Central memory CD8-positive, alpha-beta T cell (primary cell): ENCODE measurements around the gene LENG9.
"Not testable (repeated sequence)": the region's sequence is repeated elsewhere in the genome, so short reads cannot be mapped to it uniquely, and the experiment has no call there.

Experiments used
- ATAC-seq: fragments of 150-1000 bp; cut with Tn5 transposase; replicated peaks from 2 replicates; pipeline ENCODE4 v1.10.0; 2022; ENCODE audit warnings: mild to moderate bottlenecking, moderate FRiP score, moderate number of reproducible peaks; ENCODE audit not compliant: poor library complexity, severe bottlenecking; ENCODE audit errors: extremely low read depth
- DNase-seq, 2 donors: peaks; one replicate each; pipeline ENCODE4 v3.0.0; 2021; ENCODE audit warnings: low spot score in 2 of 2
- H3K27ac Mint-ChIP-seq: one replicate; pipeline ENCODE4 v1.8.0; 2022; ENCODE audit warnings: low read depth, mild to moderate bottlenecking, moderate library complexity, mixed read lengths
- H3K27me3 Mint-ChIP-seq: one replicate; pipeline ENCODE4 v1.8.0; 2022; ENCODE audit warnings: mixed read lengths
- H3K36me3 Mint-ChIP-seq: one replicate; pipeline ENCODE4 v1.8.0; 2022; ENCODE audit warnings: mild to moderate bottlenecking, moderate library complexity, mixed read lengths; ENCODE audit not compliant: insufficient read depth
- H3K4me1 Mint-ChIP-seq: one replicate; pipeline ENCODE4 v1.8.0; 2022; ENCODE audit warnings: mixed read lengths
- H3K4me3 Mint-ChIP-seq: one replicate; pipeline ENCODE4 v1.8.0; 2022; ENCODE audit warnings: mild to moderate bottlenecking, moderate library complexity, mixed read lengths
- H3K9me3 Mint-ChIP-seq: one replicate; pipeline ENCODE4 v1.8.0; 2022; ENCODE audit warnings: mixed read lengths

The LENG9 gene

GRCh38 chr19:54473071-54473891, 9.7 kb upstream of the LENG9 start, which contains the start of gene CDC42EP5:
CDC42EP5 (minus strand) TSS chr19:54473296; CDS start chr19:54465547, 7,749 bp downstream.
- DNase-seq = no peak
- peaks cover 69% of the 10 kb centered on the region for H3K27me3 Mint-ChIP-seq
- H3K36me3 Mint-ChIP-seq = no peaks in the 10 kb centered on the region
- H3K9me3 Mint-ChIP-seq = no peaks in the 10 kb centered on the region
- no peak within 1 kb of the TSS for H3K4me3 Mint-ChIP-seq
- no peak within 1 kb of the TSS for H3K27ac Mint-ChIP-seq
- ATAC-seq = no peak
- H3K4me1 Mint-ChIP-seq = peaks cover 11% of the 10 kb centered on the region

DNA sequence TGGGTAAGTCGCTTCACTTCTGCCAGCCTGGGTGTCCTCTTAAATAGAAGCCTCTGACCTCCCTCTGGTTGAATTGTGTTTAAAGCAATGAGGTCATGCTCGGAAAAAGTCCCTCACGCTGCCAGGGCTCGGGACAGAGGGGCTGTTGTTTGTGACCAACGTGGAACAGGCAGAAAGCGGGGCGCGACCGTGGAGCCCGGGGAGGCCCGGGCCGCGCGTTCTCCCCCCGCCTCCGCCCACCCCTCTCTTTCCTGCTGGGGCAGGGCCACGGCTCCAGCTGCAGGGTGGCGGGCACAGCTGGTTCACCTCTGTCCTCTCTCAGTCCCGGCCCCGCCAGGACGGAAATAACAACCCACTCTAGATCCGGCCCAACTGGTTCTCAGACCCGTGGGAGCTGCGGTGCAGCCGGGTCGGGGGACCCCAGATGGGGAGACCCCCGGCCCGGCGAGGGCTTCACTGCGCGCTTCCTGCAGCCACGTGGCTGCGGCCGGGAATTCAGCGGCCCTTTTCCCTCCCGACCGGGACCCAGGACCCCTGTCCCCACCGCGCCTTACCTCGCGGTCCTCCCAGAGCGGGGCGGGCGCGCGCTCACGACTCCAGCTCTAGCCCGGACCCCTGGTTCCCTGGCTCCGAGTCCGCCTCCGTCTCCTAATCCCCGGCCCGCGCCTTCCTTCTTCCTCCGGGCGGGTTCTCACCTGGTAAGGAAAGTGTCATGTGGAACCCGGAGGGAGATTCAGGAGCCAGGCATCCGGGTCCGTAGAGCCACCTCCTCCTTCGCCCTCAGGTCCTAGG, 7.6 kb upstream of the LENG9 start:
- DNase-seq (no peak), ATAC-seq (no peak)
- Mint-ChIP-seq H3K4me1 (peaks cover 11% of the 10 kb centered on the region), H3K4me3 (peak overlapping the region; percentile 20), H3K27me3 (peaks cover 53% of the 10 kb centered on the region), H3K27ac (no peak overlapping the region), H3K9me3 (no peaks in the 10 kb centered on the region), H3K36me3 (peaks cover 2% of the 10 kb centered on the region)

- Mint-ChIP-seq H3K4me1 (peaks cover 14% of the 10 kb centered on the region), H3K27me3 (peaks cover 52% of the 10 kb centered on the region), H3K9me3 (no peaks in the 10 kb centered on the region), H3K4me3 (no peak overlapping the region), H3K27ac (no peak overlapping the region), H3K36me3 (peaks cover 2% of the 10 kb centered on the region)
- DNase-seq = no peak
- no peak for ATAC-seq
Observed at GRCh38 chr19:54470276-54470887, 6.8 kb upstream of the LENG9 start.

DNA sequence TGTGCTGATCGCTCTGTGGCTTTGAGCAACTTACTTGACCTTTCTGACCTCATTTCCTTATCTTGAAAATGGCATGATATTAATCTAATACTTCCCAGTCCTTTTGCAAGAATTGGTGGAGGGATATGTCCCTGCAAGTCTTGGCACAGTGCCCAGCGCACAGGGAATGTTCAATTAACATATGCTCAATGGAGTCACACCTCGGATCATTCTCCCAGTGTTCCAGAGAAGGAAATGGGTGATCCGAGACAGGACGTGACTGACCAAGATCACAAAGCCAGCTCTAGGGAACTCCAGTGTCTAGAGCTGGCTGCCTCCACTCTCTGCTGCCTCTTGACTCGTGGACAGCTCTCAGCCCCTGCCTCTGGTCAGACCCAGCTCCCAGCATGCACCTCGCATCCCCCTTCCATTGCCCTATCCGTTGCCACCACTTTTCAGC, 5.9 kb upstream of the LENG9 start:
- Mint-ChIP-seq H3K9me3 (no peaks in the 10 kb centered on the region), H3K36me3 (peaks cover 2% of the 10 kb centered on the region), H3K4me1 (peaks cover 18% of the 10 kb centered on the region), H3K27me3 (peaks cover 52% of the 10 kb centered on the region), H3K4me3 (no peak overlapping the region), H3K27ac (no peak overlapping the region)
- ATAC-seq (no peak), DNase-seq (no peak)

DNA sequence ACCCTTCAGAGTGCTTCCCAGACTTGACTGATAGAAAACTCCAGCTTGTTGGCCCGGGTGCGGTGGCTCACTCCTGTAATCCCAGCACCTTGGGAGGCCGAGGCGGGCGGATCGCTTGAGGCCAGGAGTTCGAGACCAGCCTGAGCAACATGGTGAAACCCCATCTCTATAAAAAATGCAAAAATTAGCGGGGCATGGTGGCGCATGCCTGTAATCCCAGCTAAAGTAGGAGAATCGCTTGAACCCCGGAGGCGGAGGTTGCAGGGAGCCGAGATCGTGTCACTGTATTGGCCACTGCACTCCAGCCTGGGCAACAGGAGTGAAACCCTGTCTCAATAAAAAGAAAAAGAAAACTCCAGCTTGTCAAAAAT, 2.5 kb upstream of the LENG9 start:
- ATAC-seq, H3K27ac Mint-ChIP-seq, H3K9me3 Mint-ChIP-seq, DNase-seq: not testable (repeated sequence)
- peaks cover 27% of the 10 kb centered on the region for H3K36me3 Mint-ChIP-seq
- H3K4me3 Mint-ChIP-seq = peak overlapping the region; percentile 69
- peaks cover 29% of the 10 kb centered on the region for H3K27me3 Mint-ChIP-seq
- peaks cover 37% of the 10 kb centered on the region for H3K4me1 Mint-ChIP-seq

GRCh38 chr19:54465426-54466109, 2.0 kb upstream of the LENG9 start:
- ATAC-seq = no peak
- peak overlapping the region; percentile 69 for H3K4me3 Mint-ChIP-seq
- DNase-seq = no peak
- no peaks in the 10 kb centered on the region for H3K9me3 Mint-ChIP-seq
- no peak overlapping the region for H3K27ac Mint-ChIP-seq
- peaks cover 34% of the 10 kb centered on the region for H3K4me1 Mint-ChIP-seq
- peaks cover 24% of the 10 kb centered on the region for H3K27me3 Mint-ChIP-seq
- peaks cover 33% of the 10 kb centered on the region for H3K36me3 Mint-ChIP-seq

GRCh38 chr19:54464630-54465425, 1.2 kb upstream of the LENG9 start:
- peak in 1 of 2 donors; percentile 49 for DNase-seq

GRCh38 chr19:54464044-54464629, 559 bp upstream of the LENG9 start:
- Mint-ChIP-seq H3K27ac (peak overlapping the region; percentile 88), H3K4me3 (peak overlapping the region; percentile 86), H3K36me3 (peaks cover 43% of the 10 kb centered on the region), H3K4me1 (peaks cover 36% of the 10 kb centered on the region), H3K9me3 (no peaks in the 10 kb centered on the region), H3K27me3 (peaks cover 10% of the 10 kb centered on the region)
- DNase-seq (peak; percentile 71 to 76), ATAC-seq (peak; percentile 54)

More at GRCh38 chr19:54464630-54465425, 1.2 kb upstream of the LENG9 start:
- H3K27me3 Mint-ChIP-seq = peaks cover 17% of the 10 kb centered on the region
- no peak for ATAC-seq
- H3K27ac Mint-ChIP-seq = peak overlapping the region; percentile 88
- peaks cover 29% of the 10 kb centered on the region for H3K4me1 Mint-ChIP-seq
- peak overlapping the region; percentile 86 for H3K4me3 Mint-ChIP-seq
- H3K36me3 Mint-ChIP-seq = peaks cover 36% of the 10 kb centered on the region
- no peaks in the 10 kb centered on the region for H3K9me3 Mint-ChIP-seq

GRCh38 chr19:54462655-54463530, 685 bp downstream of the LENG9 start:
- H3K27me3 Mint-ChIP-seq = no peaks in the 10 kb centered on the region
- no peaks in the 10 kb centered on the region for H3K9me3 Mint-ChIP-seq
- peak overlapping the region; percentile 86 for H3K4me3 Mint-ChIP-seq
- ATAC-seq (peak; percentile 56), DNase-seq (peak; percentile 59 to 68)
- peak overlapping the region; percentile 88 for H3K27ac Mint-ChIP-seq
- H3K36me3 Mint-ChIP-seq = peaks cover 55% of the 10 kb centered on the region
- H3K4me1 Mint-ChIP-seq = peaks cover 48% of the 10 kb centered on the region

- Mint-ChIP-seq H3K9me3 (no peaks in the 10 kb centered on the region), H3K27ac (peak overlapping the region; percentile 42), H3K4me1 (peaks cover 48% of the 10 kb centered on the region), H3K27me3 (no peaks in the 10 kb centered on the region), H3K4me3 (peak overlapping the region; percentile 86), H3K36me3 (peaks cover 59% of the 10 kb centered on the region)
- DNase-seq (no peak), ATAC-seq (no peak)
Observed at GRCh38 chr19:54462047-54462654, 1.4 kb downstream of the LENG9 start.
